H9 (cell line): ENCODE measurements around the gene ACBD7. TPM values are rescaled to one million over a fixed set of nuclear protein-coding genes. Genes with fewer than 3 reads are reported as not detected.

Source experiments
- DNase-seq: peaks from one replicate; pipeline ENCODE4 v3.0.0-alpha.2; 2017
- H2AFZ ChIP-seq: one replicate; pipeline ENCODE4 v1.6.1; 2013; ENCODE audit warnings: mild to moderate bottlenecking, low read length, control low read depth, moderate library complexity
- H2AK5ac ChIP-seq: 2 replicates; pipeline ENCODE4 v1.6.1; 2013; ENCODE audit warnings: low read length, control low read depth, mixed read lengths; ENCODE audit not compliant: insufficient read length
- H2BK120ac ChIP-seq: one replicate; pipeline ENCODE4 v1.6.1; 2013; ENCODE audit warnings: low read depth, mild to moderate bottlenecking, low read length, control low read depth, inconsistent platforms; ENCODE audit not compliant: poor library complexity, severe bottlenecking
- H2BK12ac ChIP-seq: 2 replicates; pipeline ENCODE4 v1.6.1; 2013; ENCODE audit warnings: low read length, control low read depth, mixed read lengths, low read depth; ENCODE audit not compliant: insufficient read length
- H2BK15ac ChIP-seq: 2 replicates; pipeline ENCODE4 v1.6.1; 2013; ENCODE audit warnings: low read depth, low read length, control low read depth
- H2BK20ac ChIP-seq: one replicate; pipeline ENCODE4 v1.6.1; 2013; ENCODE audit warnings: low read depth, mild to moderate bottlenecking, low read length, control low read depth, inconsistent platforms; ENCODE audit not compliant: poor library complexity, severe bottlenecking
- H2BK5ac ChIP-seq: 2 replicates; pipeline ENCODE4 v1.6.1; 2013; ENCODE audit warnings: low read length, control low read depth, mixed read lengths; ENCODE audit not compliant: insufficient read length
- H3K14ac ChIP-seq: 2 replicates; pipeline ENCODE4 v1.6.1; 2013; ENCODE audit warnings: low read length, control low read depth; ENCODE audit not compliant: insufficient read depth
- H3K18ac ChIP-seq: 2 replicates; pipeline ENCODE4 v1.6.1; 2013; ENCODE audit warnings: low read depth, mild to moderate bottlenecking, mixed read lengths, low read length, control low read depth; ENCODE audit not compliant: insufficient read length
- H3K23ac ChIP-seq: 2 replicates; pipeline ENCODE4 v1.6.1; 2013; ENCODE audit warnings: low read length, control low read depth, mixed read lengths, low read depth; ENCODE audit not compliant: insufficient read length
- H3K23me2 ChIP-seq: 2 replicates; pipeline ENCODE4 v1.6.1; 2013; ENCODE audit warnings: low read depth, mild to moderate bottlenecking, mixed read lengths, low read length, control low read depth; ENCODE audit not compliant: insufficient read length, poor library complexity, severe bottlenecking
- H3K27ac ChIP-seq: 2 replicates; pipeline ENCODE4 v1.5.1; 2013; ENCODE audit warnings: low read length, control low read depth, mixed read lengths, low read depth; ENCODE audit not compliant: insufficient read length
- H3K27me3 ChIP-seq: 2 replicates; pipeline ENCODE4 v1.6.1; 2013; ENCODE audit warnings: low read length, control low read depth, inconsistent platforms; ENCODE audit not compliant: insufficient read depth
- H3K4ac ChIP-seq: 2 replicates; pipeline ENCODE4 v1.6.1; 2013; ENCODE audit warnings: low read depth, mild to moderate bottlenecking, control low read depth, inconsistent platforms, low read length, moderate library complexity
- H3K4me1 ChIP-seq: 2 replicates; pipeline ENCODE4 v1.6.1; 2013; ENCODE audit warnings: low read length, control low read depth, inconsistent platforms; ENCODE audit not compliant: insufficient read depth
- H3K4me2 ChIP-seq: 2 replicates; pipeline ENCODE4 v1.6.1; 2013; ENCODE audit warnings: low read length, control low read depth, mixed read lengths; ENCODE audit not compliant: insufficient read length, insufficient read depth
- H3K56ac ChIP-seq: 2 replicates; pipeline ENCODE4 v1.6.1; 2013; ENCODE audit warnings: low read depth, mild to moderate bottlenecking, mixed read lengths, low read length, control low read depth; ENCODE audit not compliant: insufficient read length
- H3K79me1 ChIP-seq: 2 replicates; pipeline ENCODE4 v1.6.1; 2013; ENCODE audit warnings: low read depth, mild to moderate bottlenecking, moderate library complexity, low read length, control low read depth, inconsistent platforms; ENCODE audit not compliant: insufficient read depth, poor library complexity, severe bottlenecking
- H3K79me2 ChIP-seq: 2 replicates; pipeline ENCODE4 v1.6.1; 2013; ENCODE audit warnings: low read length, control low read depth, inconsistent platforms; ENCODE audit not compliant: insufficient read depth
- H3K9ac ChIP-seq: 2 replicates; pipeline ENCODE4 v1.6.1; 2013; ENCODE audit warnings: low read length, control low read depth, mixed read lengths; ENCODE audit not compliant: insufficient read length; ENCODE audit errors: extremely low read depth
- H3K9me3 ChIP-seq: one replicate; pipeline ENCODE4 v1.6.1; 2013; ENCODE audit warnings: low read depth, low read length, inconsistent platforms; ENCODE audit not compliant: control insufficient read depth
- H3T11ph ChIP-seq: one replicate; pipeline ENCODE4 v1.6.1; 2013; ENCODE audit warnings: mild to moderate bottlenecking, low read length, control low read depth, inconsistent platforms
- H4K20me1 ChIP-seq: one replicate; pipeline ENCODE4 v1.6.1; 2013; ENCODE audit not compliant: control insufficient read depth, insufficient read length, insufficient read depth
- H4K5ac ChIP-seq: 2 replicates; pipeline ENCODE4 v1.6.1; 2013; ENCODE audit warnings: low read depth, mild to moderate bottlenecking, mixed read lengths, low read length, control low read depth; ENCODE audit not compliant: insufficient read length
- H4K8ac ChIP-seq: replicated peaks from 2 replicates; pipeline ENCODE4 v1.6.1; 2013; ENCODE audit warnings: low read length, control low read depth, mixed read lengths, low read depth; ENCODE audit not compliant: insufficient read length
- H4K91ac ChIP-seq: 2 replicates; pipeline ENCODE4 v1.6.1; 2013; ENCODE audit warnings: low read depth, mild to moderate bottlenecking, moderate library complexity, mixed read lengths, low read length, control low read depth; ENCODE audit not compliant: insufficient read length
- H3K27ac Mint-ChIP-seq, 3 experiments: 2 replicates in 2 of 3; 3 replicates in 1 of 3; pipeline ENCODE4 v1.8.0; 2020 to 2021; ENCODE audit warnings: mixed read lengths in 3 of 3, mild to moderate bottlenecking in 1 of 3, moderate library complexity in 1 of 3
- H3K27me3 Mint-ChIP-seq: 2 replicates; pipeline ENCODE4 v1.8.0; 2021; ENCODE audit warnings: low read depth, mild to moderate bottlenecking, moderate library complexity, mixed read lengths
- H3K36me3 Mint-ChIP-seq, 3 experiments: 2 replicates in 2 of 3; 3 replicates in 1 of 3; pipeline ENCODE4 v1.8.0; 2020 to 2021; ENCODE audit warnings: low read depth in 3 of 3, mixed read lengths in 3 of 3; ENCODE audit not compliant: insufficient read depth in 1 of 3
- H3K4me1 Mint-ChIP-seq, 2 experiments: 2 replicates each; pipeline ENCODE4 v1.8.0; 2020; ENCODE audit warnings: mixed read lengths in 2 of 2
- H3K4me3 Mint-ChIP-seq, 2 experiments: 2 replicates in 1 of 2; 3 replicates in 1 of 2; pipeline ENCODE4 v1.8.0; 2020 to 2021; ENCODE audit warnings: mild to moderate bottlenecking in 2 of 2, mixed read lengths in 2 of 2, moderate library complexity in 1 of 2
- H3K9me3 Mint-ChIP-seq, 2 experiments: 2 replicates in 1 of 2; 3 replicates in 1 of 2; pipeline ENCODE4 v1.8.0; 2020; ENCODE audit warnings: mild to moderate bottlenecking in 2 of 2, mixed read lengths in 2 of 2, moderate library complexity in 1 of 2
- WGBS: extraction: QIAGEN DNeasy Blood & Tissue Kit; methylation state at CpG from one replicate; pipeline ENCODE4 v1.1.7; 2013; ENCODE audit warnings: missing lambda C conversion rate, low lambda C conversion rate, mixed read lengths; ENCODE audit not compliant: insufficient read length; ENCODE audit errors: extremely low coverage; 5-methylcytosine and 5-hydroxymethylcytosine counted together
- total RNA-seq: library from RNA; stranded (reverse); gene quantifications from 2 replicates; pipeline ENCODE4 v1.2.1, GENCODE V29; 2021
- TF ChIP-seq, protein P1 (sequence below): fragments of 200-600 bp; sonication (generic); conservative IDR thresholded peaks from 3 replicates; pipeline ENCODE4 v1.8.0; 2021; ENCODE audit warnings: antibody characterized with exemption, mild to moderate bottlenecking

ACBD7 gene
- total RNA-seq, 1 experiment from 2014 or later = 25.0 TPM

DNA sequence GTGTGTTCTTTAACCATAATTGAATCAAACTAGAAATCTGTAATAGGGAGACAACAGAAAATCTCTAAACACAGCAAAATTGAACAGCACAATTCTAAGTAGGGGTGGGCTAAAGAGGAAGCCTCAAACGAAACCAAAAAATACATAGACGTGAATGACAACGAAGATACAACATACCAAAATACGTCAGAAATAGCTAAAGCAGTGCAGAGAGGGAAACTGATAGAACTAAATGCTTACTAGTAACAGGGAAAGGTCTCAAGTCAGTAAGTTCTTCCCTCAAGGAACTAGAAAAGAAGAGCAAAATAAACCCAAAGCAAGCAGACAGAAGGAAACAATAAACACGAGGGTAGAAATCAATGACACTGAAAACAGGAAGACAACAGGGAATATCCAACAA lies 27.6 kb upstream of the ACBD7 start:
- no peak overlapping the region for H2BK12ac ChIP-seq
- no peaks in the 10 kb centered on the region for H3K23me2 ChIP-seq
- no peak overlapping the region for H3K27ac Mint-ChIP-seq
- H4K5ac ChIP-seq = no peak overlapping the region
- H4K8ac ChIP-seq = no peak overlapping the region
- TF ChIP-seq, protein P1, sequence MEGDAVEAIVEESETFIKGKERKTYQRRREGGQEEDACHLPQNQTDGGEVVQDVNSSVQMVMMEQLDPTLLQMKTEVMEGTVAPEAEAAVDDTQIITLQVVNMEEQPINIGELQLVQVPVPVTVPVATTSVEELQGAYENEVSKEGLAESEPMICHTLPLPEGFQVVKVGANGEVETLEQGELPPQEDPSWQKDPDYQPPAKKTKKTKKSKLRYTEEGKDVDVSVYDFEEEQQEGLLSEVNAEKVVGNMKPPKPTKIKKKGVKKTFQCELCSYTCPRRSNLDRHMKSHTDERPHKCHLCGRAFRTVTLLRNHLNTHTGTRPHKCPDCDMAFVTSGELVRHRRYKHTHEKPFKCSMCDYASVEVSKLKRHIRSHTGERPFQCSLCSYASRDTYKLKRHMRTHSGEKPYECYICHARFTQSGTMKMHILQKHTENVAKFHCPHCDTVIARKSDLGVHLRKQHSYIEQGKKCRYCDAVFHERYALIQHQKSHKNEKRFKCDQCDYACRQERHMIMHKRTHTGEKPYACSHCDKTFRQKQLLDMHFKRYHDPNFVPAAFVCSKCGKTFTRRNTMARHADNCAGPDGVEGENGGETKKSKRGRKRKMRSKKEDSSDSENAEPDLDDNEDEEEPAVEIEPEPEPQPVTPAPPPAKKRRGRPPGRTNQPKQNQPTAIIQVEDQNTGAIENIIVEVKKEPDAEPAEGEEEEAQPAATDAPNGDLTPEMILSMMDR = no peak
- H3K9me3 Mint-ChIP-seq = peaks cover 0 to 3% of the 10 kb centered on the region in 2 experiments; a peak in 1 of 5 replicates
- H4K91ac ChIP-seq = no peak overlapping the region
- no CpG with 5 or more reads among the region's 5 CpGs for WGBS
- no peaks in the 10 kb centered on the region for H3K79me2 ChIP-seq
- H3K23ac ChIP-seq = no peak overlapping the region
- H3K14ac ChIP-seq = no peak overlapping the region
- H2AFZ ChIP-seq = no peak overlapping the region
- no peaks in the 10 kb centered on the region for H3K27me3 ChIP-seq
- no peak overlapping the region for H2BK20ac ChIP-seq
- H2BK15ac ChIP-seq = no peak overlapping the region
- H3K36me3 Mint-ChIP-seq = peaks cover 5 to 21% (median 13%) of the 10 kb centered on the region in 3 experiments
- H3K18ac ChIP-seq = no peak overlapping the region
- H3K27ac ChIP-seq = no peak overlapping the region
- no peak overlapping the region for H3K56ac ChIP-seq
- no peaks in the 10 kb centered on the region for H3K79me1 ChIP-seq
- H3K9me3 ChIP-seq = no peaks in the 10 kb centered on the region
- H3K27me3 Mint-ChIP-seq = no peaks in the 10 kb centered on the region
- H3K4me1 Mint-ChIP-seq = no peaks in the 10 kb centered on the region
- H3K9ac ChIP-seq = no peak overlapping the region
- H3K4me1 ChIP-seq = no peaks in the 10 kb centered on the region
- H4K20me1 ChIP-seq = no peaks in the 10 kb centered on the region
- no peak overlapping the region for H3K4me3 Mint-ChIP-seq
- no peak overlapping the region for H3K4me2 ChIP-seq
- no peak overlapping the region for H2BK5ac ChIP-seq
- H3T11ph ChIP-seq = no peak overlapping the region
- no peak for DNase-seq
- H2BK120ac ChIP-seq = no peak overlapping the region
- H3K4ac ChIP-seq = no peak overlapping the region
- no peak overlapping the region for H2AK5ac ChIP-seq
